H9 (cell line): Measurements from ENCODE around the gene ZNF488. TPM values are rescaled to one million over a fixed set of nuclear protein-coding genes. Genes with fewer than 3 reads are reported as not detected.

Experiments used
- DNase-seq: peaks from one replicate; pipeline ENCODE4 v3.0.0-alpha.2; 2017
- H2AFZ ChIP-seq: one replicate; pipeline ENCODE4 v1.6.1; 2013; ENCODE audit warnings: mild to moderate bottlenecking, low read length, control low read depth, moderate library complexity
- H2AK5ac ChIP-seq: 2 replicates; pipeline ENCODE4 v1.6.1; 2013; ENCODE audit warnings: low read length, control low read depth, mixed read lengths; ENCODE audit not compliant: insufficient read length
- H2BK120ac ChIP-seq: one replicate; pipeline ENCODE4 v1.6.1; 2013; ENCODE audit warnings: low read depth, mild to moderate bottlenecking, low read length, control low read depth, inconsistent platforms; ENCODE audit not compliant: poor library complexity, severe bottlenecking
- H2BK12ac ChIP-seq: 2 replicates; pipeline ENCODE4 v1.6.1; 2013; ENCODE audit warnings: low read length, control low read depth, mixed read lengths, low read depth; ENCODE audit not compliant: insufficient read length
- H2BK15ac ChIP-seq: 2 replicates; pipeline ENCODE4 v1.6.1; 2013; ENCODE audit warnings: low read depth, low read length, control low read depth
- H2BK20ac ChIP-seq: one replicate; pipeline ENCODE4 v1.6.1; 2013; ENCODE audit warnings: low read depth, mild to moderate bottlenecking, low read length, control low read depth, inconsistent platforms; ENCODE audit not compliant: poor library complexity, severe bottlenecking
- H2BK5ac ChIP-seq: 2 replicates; pipeline ENCODE4 v1.6.1; 2013; ENCODE audit warnings: low read length, control low read depth, mixed read lengths; ENCODE audit not compliant: insufficient read length
- H3K14ac ChIP-seq: 2 replicates; pipeline ENCODE4 v1.6.1; 2013; ENCODE audit warnings: low read length, control low read depth; ENCODE audit not compliant: insufficient read depth
- H3K18ac ChIP-seq: 2 replicates; pipeline ENCODE4 v1.6.1; 2013; ENCODE audit warnings: low read depth, mild to moderate bottlenecking, mixed read lengths, low read length, control low read depth; ENCODE audit not compliant: insufficient read length
- H3K23ac ChIP-seq: 2 replicates; pipeline ENCODE4 v1.6.1; 2013; ENCODE audit warnings: low read length, control low read depth, mixed read lengths, low read depth; ENCODE audit not compliant: insufficient read length
- H3K23me2 ChIP-seq: 2 replicates; pipeline ENCODE4 v1.6.1; 2013; ENCODE audit warnings: low read depth, mild to moderate bottlenecking, mixed read lengths, low read length, control low read depth; ENCODE audit not compliant: insufficient read length, poor library complexity, severe bottlenecking
- H3K27ac ChIP-seq: 2 replicates; pipeline ENCODE4 v1.5.1; 2013; ENCODE audit warnings: low read length, control low read depth, mixed read lengths, low read depth; ENCODE audit not compliant: insufficient read length
- H3K27me3 ChIP-seq: 2 replicates; pipeline ENCODE4 v1.6.1; 2013; ENCODE audit warnings: low read length, control low read depth, inconsistent platforms; ENCODE audit not compliant: insufficient read depth
- H3K4ac ChIP-seq: 2 replicates; pipeline ENCODE4 v1.6.1; 2013; ENCODE audit warnings: low read depth, mild to moderate bottlenecking, control low read depth, inconsistent platforms, low read length, moderate library complexity
- H3K4me1 ChIP-seq: 2 replicates; pipeline ENCODE4 v1.6.1; 2013; ENCODE audit warnings: low read length, control low read depth, inconsistent platforms; ENCODE audit not compliant: insufficient read depth
- H3K4me2 ChIP-seq: 2 replicates; pipeline ENCODE4 v1.6.1; 2013; ENCODE audit warnings: low read length, control low read depth, mixed read lengths; ENCODE audit not compliant: insufficient read length, insufficient read depth
- H3K56ac ChIP-seq: 2 replicates; pipeline ENCODE4 v1.6.1; 2013; ENCODE audit warnings: low read depth, mild to moderate bottlenecking, mixed read lengths, low read length, control low read depth; ENCODE audit not compliant: insufficient read length
- H3K79me1 ChIP-seq: 2 replicates; pipeline ENCODE4 v1.6.1; 2013; ENCODE audit warnings: low read depth, mild to moderate bottlenecking, moderate library complexity, low read length, control low read depth, inconsistent platforms; ENCODE audit not compliant: insufficient read depth, poor library complexity, severe bottlenecking
- H3K79me2 ChIP-seq: 2 replicates; pipeline ENCODE4 v1.6.1; 2013; ENCODE audit warnings: low read length, control low read depth, inconsistent platforms; ENCODE audit not compliant: insufficient read depth
- H3K9ac ChIP-seq: 2 replicates; pipeline ENCODE4 v1.6.1; 2013; ENCODE audit warnings: low read length, control low read depth, mixed read lengths; ENCODE audit not compliant: insufficient read length; ENCODE audit errors: extremely low read depth
- H3K9me3 ChIP-seq: one replicate; pipeline ENCODE4 v1.6.1; 2013; ENCODE audit warnings: low read depth, low read length, inconsistent platforms; ENCODE audit not compliant: control insufficient read depth
- H3T11ph ChIP-seq: one replicate; pipeline ENCODE4 v1.6.1; 2013; ENCODE audit warnings: mild to moderate bottlenecking, low read length, control low read depth, inconsistent platforms
- H4K20me1 ChIP-seq: one replicate; pipeline ENCODE4 v1.6.1; 2013; ENCODE audit not compliant: control insufficient read depth, insufficient read length, insufficient read depth
- H4K5ac ChIP-seq: 2 replicates; pipeline ENCODE4 v1.6.1; 2013; ENCODE audit warnings: low read depth, mild to moderate bottlenecking, mixed read lengths, low read length, control low read depth; ENCODE audit not compliant: insufficient read length
- H4K8ac ChIP-seq: replicated peaks from 2 replicates; pipeline ENCODE4 v1.6.1; 2013; ENCODE audit warnings: low read length, control low read depth, mixed read lengths, low read depth; ENCODE audit not compliant: insufficient read length
- H4K91ac ChIP-seq: 2 replicates; pipeline ENCODE4 v1.6.1; 2013; ENCODE audit warnings: low read depth, mild to moderate bottlenecking, moderate library complexity, mixed read lengths, low read length, control low read depth; ENCODE audit not compliant: insufficient read length
- H3K27ac Mint-ChIP-seq, 3 experiments: 2 replicates in 2 of 3; 3 replicates in 1 of 3; pipeline ENCODE4 v1.8.0; 2020 to 2021; ENCODE audit warnings: mixed read lengths in 3 of 3, mild to moderate bottlenecking in 1 of 3, moderate library complexity in 1 of 3
- H3K27me3 Mint-ChIP-seq: 2 replicates; pipeline ENCODE4 v1.8.0; 2021; ENCODE audit warnings: low read depth, mild to moderate bottlenecking, moderate library complexity, mixed read lengths
- H3K36me3 Mint-ChIP-seq, 3 experiments: 2 replicates in 2 of 3; 3 replicates in 1 of 3; pipeline ENCODE4 v1.8.0; 2020 to 2021; ENCODE audit warnings: low read depth in 3 of 3, mixed read lengths in 3 of 3; ENCODE audit not compliant: insufficient read depth in 1 of 3
- H3K4me1 Mint-ChIP-seq, 2 experiments: 2 replicates each; pipeline ENCODE4 v1.8.0; 2020; ENCODE audit warnings: mixed read lengths in 2 of 2
- H3K4me3 Mint-ChIP-seq, 2 experiments: 2 replicates in 1 of 2; 3 replicates in 1 of 2; pipeline ENCODE4 v1.8.0; 2020 to 2021; ENCODE audit warnings: mild to moderate bottlenecking in 2 of 2, mixed read lengths in 2 of 2, moderate library complexity in 1 of 2
- H3K9me3 Mint-ChIP-seq, 2 experiments: 2 replicates in 1 of 2; 3 replicates in 1 of 2; pipeline ENCODE4 v1.8.0; 2020; ENCODE audit warnings: mild to moderate bottlenecking in 2 of 2, mixed read lengths in 2 of 2, moderate library complexity in 1 of 2
- CTCF ChIP-seq: fragments of 200-600 bp; sonication (generic); conservative IDR thresholded peaks from 3 replicates; pipeline ENCODE4 v1.8.0; 2021; ENCODE audit warnings: antibody characterized with exemption, mild to moderate bottlenecking
- WGBS: extraction: QIAGEN DNeasy Blood & Tissue Kit; methylation state at CpG from one replicate; pipeline ENCODE4 v1.1.7; 2013; ENCODE audit warnings: missing lambda C conversion rate, low lambda C conversion rate, mixed read lengths; ENCODE audit not compliant: insufficient read length; ENCODE audit errors: extremely low coverage; 5-methylcytosine and 5-hydroxymethylcytosine counted together
- total RNA-seq: library from RNA; stranded (reverse); gene quantifications from 2 replicates; pipeline ENCODE4 v1.2.1, GENCODE V29; 2021

ZNF488 gene
- total RNA-seq, 1 experiment from 2014 or later, result 2.9 TPM

DNA sequence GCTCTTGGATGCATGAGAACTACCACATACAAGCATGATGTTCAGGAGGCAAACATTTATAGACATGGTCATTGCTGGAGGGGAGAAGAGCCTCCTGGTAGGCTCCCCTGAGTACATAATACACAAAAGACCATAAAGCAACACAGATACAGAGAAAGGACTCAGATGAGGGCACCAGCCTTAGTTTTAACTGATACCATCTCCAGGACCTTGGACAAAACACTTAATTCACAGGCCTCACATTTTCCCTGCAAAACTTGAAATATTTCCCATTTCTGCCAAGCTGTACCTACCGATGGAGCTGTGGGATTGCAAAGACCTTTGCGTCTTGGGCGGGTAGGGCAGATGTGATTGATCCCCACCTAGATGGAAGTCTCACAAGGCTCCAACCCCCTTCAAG, 16.7 kb upstream of the ZNF488 start:
- H4K5ac ChIP-seq, result no peak overlapping the region
- no peaks in the 10 kb centered on the region for H4K20me1 ChIP-seq
- H3K27me3 ChIP-seq, result no peaks in the 10 kb centered on the region
- peaks cover 4% of the 10 kb centered on the region; the same call in 1 of the 2 replicates for H3K4me1 ChIP-seq
- no peaks in the 10 kb centered on the region for H3K23me2 ChIP-seq
- H3K4me2 ChIP-seq, result no peak overlapping the region
- no peak overlapping the region for H2BK5ac ChIP-seq
- no peak overlapping the region for H3K23ac ChIP-seq
- Mint-ChIP-seq H3K4me3 (no peak overlapping the region), H3K9me3 (no peaks in the 10 kb centered on the region; a peak in 1 of 5 replicates), H3K27ac (no peak overlapping the region; a peak in 1 of 7 replicates), H3K4me1 (peaks cover 28 to 35% of the 10 kb centered on the region in 2 experiments), H3K27me3 (peaks cover 24% of the 10 kb centered on the region), H3K36me3 (no peaks in the 10 kb centered on the region; a peak in 1 of 7 replicates)
- no peak overlapping the region for H2BK15ac ChIP-seq
- no peak overlapping the region for H2BK20ac ChIP-seq
- no CpG with 5 or more reads among the region's 3 CpGs for WGBS
- H2AFZ ChIP-seq, result no peak overlapping the region
- no peak overlapping the region for H3K4ac ChIP-seq
- no peak overlapping the region for H4K91ac ChIP-seq
- no peak for DNase-seq
- H3K79me2 ChIP-seq, result no peaks in the 10 kb centered on the region
- no peak overlapping the region for H3T11ph ChIP-seq
- H2BK12ac ChIP-seq, result no peak overlapping the region
- no peak for TF ChIP-seq CTCF
- H3K9me3 ChIP-seq, result no peaks in the 10 kb centered on the region
- H3K27ac ChIP-seq, result no peak overlapping the region
- no peaks in the 10 kb centered on the region for H3K79me1 ChIP-seq
- no peak overlapping the region for H3K14ac ChIP-seq
- H3K18ac ChIP-seq, result no peak overlapping the region
- no peak overlapping the region for H2BK120ac ChIP-seq
- H3K9ac ChIP-seq, result no peak overlapping the region
- H2AK5ac ChIP-seq, result no peak overlapping the region
- no peak overlapping the region for H4K8ac ChIP-seq
- no peak overlapping the region for H3K56ac ChIP-seq
